Measurements from ENCODE around the gene BPGM. TPM values are rescaled to one million over a fixed set of nuclear protein-coding genes. Genes with fewer than 3 reads are reported as not detected.

Gene BPGM
- total RNA-seq, 2 donors from 2014 or later: 18.3 to 18.7 TPM

DNA sequence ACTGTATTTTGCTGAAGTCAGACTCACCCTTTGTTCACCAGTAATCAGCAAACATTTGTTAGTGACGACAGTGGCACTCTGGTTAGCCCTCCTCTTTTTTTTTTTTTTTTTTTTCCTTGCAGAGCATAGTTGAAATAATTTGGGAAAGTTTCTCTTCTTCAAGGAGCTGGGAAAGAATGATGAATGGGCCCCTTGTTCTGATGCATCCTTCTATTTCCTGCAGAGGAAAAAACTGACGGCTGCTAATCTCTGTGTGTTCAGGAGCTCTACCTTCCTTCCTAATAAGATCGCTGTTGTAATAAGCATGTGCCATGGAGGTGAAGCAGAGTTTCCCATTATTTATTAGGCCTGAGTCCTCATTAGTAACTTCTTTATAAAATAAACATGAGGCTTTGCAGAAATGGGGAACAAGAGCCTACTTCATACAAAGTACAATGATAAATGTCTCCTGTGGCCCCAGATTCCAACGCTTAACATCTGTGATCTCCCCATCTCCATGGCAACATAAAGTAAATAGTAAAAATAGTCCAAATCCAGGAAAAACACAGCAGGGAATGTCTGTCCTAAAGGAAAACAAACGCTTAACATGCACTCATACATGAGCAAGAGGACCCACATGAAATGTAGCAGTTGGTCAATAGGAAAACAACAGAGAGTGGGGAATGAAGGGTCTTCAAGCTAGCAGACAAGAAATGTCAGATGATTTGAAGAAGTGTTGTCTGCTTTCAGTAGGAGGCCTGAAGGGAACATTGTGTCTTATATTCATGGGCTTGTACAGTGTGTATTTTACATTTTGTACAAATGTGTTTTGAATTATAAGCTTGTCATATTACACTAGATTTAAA lies 73.7 kb downstream of the BPGM start:
- no peaks in the 10 kb centered on the region for H3K4me1 ChIP-seq (replicated peaks)
- WGBS: 23% methylated on average over 5 of the region's 5 CpGs
- H3K9me3 ChIP-seq: no peaks in the 10 kb centered on the region
- intact Hi-C loops (cut with DNase I): no loop called here
- no peaks in the 10 kb centered on the region for H3K27me3 ChIP-seq (replicated peaks; ENCODE audit: insufficient read depth)
- TF ChIP-seq, protein P1, sequence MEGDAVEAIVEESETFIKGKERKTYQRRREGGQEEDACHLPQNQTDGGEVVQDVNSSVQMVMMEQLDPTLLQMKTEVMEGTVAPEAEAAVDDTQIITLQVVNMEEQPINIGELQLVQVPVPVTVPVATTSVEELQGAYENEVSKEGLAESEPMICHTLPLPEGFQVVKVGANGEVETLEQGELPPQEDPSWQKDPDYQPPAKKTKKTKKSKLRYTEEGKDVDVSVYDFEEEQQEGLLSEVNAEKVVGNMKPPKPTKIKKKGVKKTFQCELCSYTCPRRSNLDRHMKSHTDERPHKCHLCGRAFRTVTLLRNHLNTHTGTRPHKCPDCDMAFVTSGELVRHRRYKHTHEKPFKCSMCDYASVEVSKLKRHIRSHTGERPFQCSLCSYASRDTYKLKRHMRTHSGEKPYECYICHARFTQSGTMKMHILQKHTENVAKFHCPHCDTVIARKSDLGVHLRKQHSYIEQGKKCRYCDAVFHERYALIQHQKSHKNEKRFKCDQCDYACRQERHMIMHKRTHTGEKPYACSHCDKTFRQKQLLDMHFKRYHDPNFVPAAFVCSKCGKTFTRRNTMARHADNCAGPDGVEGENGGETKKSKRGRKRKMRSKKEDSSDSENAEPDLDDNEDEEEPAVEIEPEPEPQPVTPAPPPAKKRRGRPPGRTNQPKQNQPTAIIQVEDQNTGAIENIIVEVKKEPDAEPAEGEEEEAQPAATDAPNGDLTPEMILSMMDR (IDR thresholded peaks at IDR 0.05): no peak
- no peak for TF ChIP-seq POLR2A (IDR thresholded peaks at IDR 0.05)
- peak; percentile 45 for TF ChIP-seq POLR2AphosphoS5 (IDR thresholded peaks at IDR 0.05)
- H3K4me3 ChIP-seq: no peak overlapping the region
- no peak for DNase-seq (ENCODE audit: low spot score)
- no peaks in the 10 kb centered on the region for H3K36me3 ChIP-seq
- H3K27ac ChIP-seq: peak overlapping the region; percentile 37 to 55

DNA sequence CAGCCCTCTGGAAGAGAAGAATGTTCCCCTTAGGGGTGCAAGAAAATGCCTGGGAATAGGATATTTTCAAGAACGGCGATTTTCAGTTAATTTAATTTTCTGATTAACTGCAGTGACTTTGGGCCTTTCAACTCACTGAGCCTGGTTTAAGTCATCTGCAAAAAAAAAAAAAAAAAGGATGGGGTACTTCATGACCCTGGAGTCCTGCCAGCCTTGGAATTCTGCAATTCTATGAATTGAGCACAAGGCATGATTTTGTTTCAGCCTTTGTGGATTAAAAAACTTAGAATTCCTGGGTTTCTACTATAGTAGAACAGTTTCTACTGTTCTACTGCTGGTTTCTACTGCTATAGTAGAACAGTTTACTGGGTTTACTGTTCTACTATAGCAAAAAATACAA lies 74.5 kb downstream of the BPGM start:
- WGBS: 85% methylated on average over 2 of the region's 2 CpGs
- H3K36me3 ChIP-seq: no peaks in the 10 kb centered on the region
- TF ChIP-seq, protein P1 (IDR thresholded peaks at IDR 0.05): no peak
- TF ChIP-seq POLR2A (IDR thresholded peaks at IDR 0.05) (no peak), POLR2AphosphoS5 (IDR thresholded peaks at IDR 0.05) (no peak)
- no peaks in the 10 kb centered on the region for H3K4me1 ChIP-seq (replicated peaks)
- H3K4me3 ChIP-seq: no peak overlapping the region
- no peaks in the 10 kb centered on the region for H3K9me3 ChIP-seq
- intact Hi-C loops (cut with DNase I): no loop called here
- H3K27me3 ChIP-seq (replicated peaks; ENCODE audit: insufficient read depth): no peaks in the 10 kb centered on the region
- H3K27ac ChIP-seq: peak overlapping the region; percentile 37 to 55
- no peak for DNase-seq (ENCODE audit: low spot score)

GRCh38 chr7:134722786-134723322 lies 76.2 kb downstream of the BPGM start:
- 85% methylated on average over 4 of the region's 4 CpGs for WGBS
- TF ChIP-seq, protein P1 (IDR thresholded peaks at IDR 0.05): no peak
- no peaks in the 10 kb centered on the region for H3K9me3 ChIP-seq
- intact Hi-C loops (cut with DNase I): no loop called here
- no peaks in the 10 kb centered on the region for H3K4me1 ChIP-seq (replicated peaks)
- no peak overlapping the region for H3K4me3 ChIP-seq
- H3K27ac ChIP-seq: peak overlapping the region; percentile 4 to 30
- H3K27me3 ChIP-seq (replicated peaks; ENCODE audit: insufficient read depth): no peaks in the 10 kb centered on the region
- H3K36me3 ChIP-seq: no peaks in the 10 kb centered on the region
- no peak for DNase-seq (ENCODE audit: low spot score)

- H3K27me3 ChIP-seq (replicated peaks; ENCODE audit: insufficient read depth): no peaks in the 10 kb centered on the region
- DNase-seq (ENCODE audit: low spot score): no peak
- H3K4me1 ChIP-seq (replicated peaks): no peaks in the 10 kb centered on the region
- WGBS: 77% methylated on average over 5 of the region's 5 CpGs
- no peak overlapping the region for H3K4me3 ChIP-seq
- peak overlapping the region; percentile 30 to 41 for H3K27ac ChIP-seq
- no peaks in the 10 kb centered on the region for H3K9me3 ChIP-seq
- intact Hi-C loops (cut with DNase I): no loop called here
- peak; percentile 20 for TF ChIP-seq POLR2AphosphoS5 (IDR thresholded peaks at IDR 0.05)
- TF ChIP-seq, protein P1 (IDR thresholded peaks at IDR 0.05): no peak
- no peaks in the 10 kb centered on the region for H3K36me3 ChIP-seq
Measured at GRCh38 chr7:134723892-134724291, 77.2 kb downstream of the BPGM start.

DNA sequence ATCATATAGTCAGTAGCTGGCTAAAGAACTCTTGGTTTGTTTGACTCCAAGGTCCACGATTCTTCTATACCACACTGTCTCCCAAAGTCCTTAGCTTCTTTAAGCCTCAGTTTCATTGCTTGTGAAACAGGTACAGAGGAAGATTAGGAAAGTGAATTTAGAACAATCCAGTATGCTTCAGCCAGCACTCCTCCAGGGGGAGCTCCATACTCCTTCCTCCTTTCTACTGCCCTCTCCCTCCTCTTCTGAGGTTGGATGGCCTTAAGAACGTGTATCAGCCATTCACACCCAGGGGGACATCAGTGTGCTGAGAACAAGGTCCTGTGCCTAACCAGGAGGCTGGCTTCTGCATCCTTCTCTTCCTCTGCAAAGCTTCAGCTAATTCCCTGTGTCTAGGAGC lies 78.0 kb downstream of the BPGM start:
- H3K36me3 ChIP-seq: no peaks in the 10 kb centered on the region
- H3K9me3 ChIP-seq: no peaks in the 10 kb centered on the region
- H3K4me3 ChIP-seq: no peak overlapping the region
- TF ChIP-seq POLR2AphosphoS5 (IDR thresholded peaks at IDR 0.05): no peak
- TF ChIP-seq, protein P1 (IDR thresholded peaks at IDR 0.05): peak in 2 of 4 experiments; percentile 15 to 19
- H3K27me3 ChIP-seq (replicated peaks; ENCODE audit: insufficient read depth): no peaks in the 10 kb centered on the region
- peak overlapping the region; percentile 30 to 41 for H3K27ac ChIP-seq
- H3K4me1 ChIP-seq (replicated peaks): no peaks in the 10 kb centered on the region
- intact Hi-C loops (cut with DNase I): no loop called here
- no peak for DNase-seq (ENCODE audit: low spot score)
- whole genome bisulfite sequencing: 43% methylated on average over 2 of the region's 2 CpGs
